Keratinocyte (primary cell): ENCODE measurements around the gene OR6J1.

Experiments used
- EZH2 ChIP-seq: IDR thresholded peaks from one replicate; pipeline ENCODE4 v1.6.1; 2012; ENCODE audit warnings: inconsistent platforms, mild to moderate bottlenecking, low read length, moderate library complexity
- TF ChIP-seq, protein P1 (sequence below), 3 experiments: IDR thresholded peaks in 1 of 3; conservative IDR thresholded peaks in 1 of 3; optimal IDR thresholded peaks in 1 of 3; 2 replicates in 2 of 3; 3 replicates in 1 of 3; pipeline versions ENCODE3 to v1.5.1; 2011; ENCODE audit warnings: low read length in 3 of 3, mild to moderate bottlenecking in 3 of 3, moderate library complexity in 2 of 3, control low read depth in 1 of 3, inconsistent platforms in 1 of 3; ENCODE audit not compliant: insufficient read depth in 2 of 3; ENCODE audit errors: extremely low read depth in 1 of 3

DNA sequence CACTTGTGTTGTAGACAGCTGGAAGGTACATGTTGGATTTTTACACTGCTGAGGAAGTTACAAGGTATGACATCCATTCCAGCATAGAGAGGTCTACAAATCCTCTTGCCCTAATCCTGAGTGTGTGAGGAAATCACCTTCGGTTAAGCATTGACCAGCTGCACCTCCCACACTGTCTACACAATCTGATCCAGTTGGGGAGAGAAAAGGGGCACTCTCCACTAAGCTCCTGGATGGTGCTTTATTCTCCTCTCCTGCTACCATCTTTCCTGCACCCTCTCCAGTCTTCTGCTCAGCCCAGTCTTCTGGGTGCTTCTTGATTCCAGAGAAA is at the start of gene OR6J1:
- TF ChIP-seq, protein P1, sequence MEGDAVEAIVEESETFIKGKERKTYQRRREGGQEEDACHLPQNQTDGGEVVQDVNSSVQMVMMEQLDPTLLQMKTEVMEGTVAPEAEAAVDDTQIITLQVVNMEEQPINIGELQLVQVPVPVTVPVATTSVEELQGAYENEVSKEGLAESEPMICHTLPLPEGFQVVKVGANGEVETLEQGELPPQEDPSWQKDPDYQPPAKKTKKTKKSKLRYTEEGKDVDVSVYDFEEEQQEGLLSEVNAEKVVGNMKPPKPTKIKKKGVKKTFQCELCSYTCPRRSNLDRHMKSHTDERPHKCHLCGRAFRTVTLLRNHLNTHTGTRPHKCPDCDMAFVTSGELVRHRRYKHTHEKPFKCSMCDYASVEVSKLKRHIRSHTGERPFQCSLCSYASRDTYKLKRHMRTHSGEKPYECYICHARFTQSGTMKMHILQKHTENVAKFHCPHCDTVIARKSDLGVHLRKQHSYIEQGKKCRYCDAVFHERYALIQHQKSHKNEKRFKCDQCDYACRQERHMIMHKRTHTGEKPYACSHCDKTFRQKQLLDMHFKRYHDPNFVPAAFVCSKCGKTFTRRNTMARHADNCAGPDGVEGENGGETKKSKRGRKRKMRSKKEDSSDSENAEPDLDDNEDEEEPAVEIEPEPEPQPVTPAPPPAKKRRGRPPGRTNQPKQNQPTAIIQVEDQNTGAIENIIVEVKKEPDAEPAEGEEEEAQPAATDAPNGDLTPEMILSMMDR (optimal IDR thresholded peaks at IDR 0.05 in 1 of 3, IDR thresholded peaks at IDR 0.05 in 1 of 3, conservative IDR thresholded peaks at IDR 0.05 in 1 of 3; ENCODE audit: extremely low read depth in 1 of 3, insufficient read depth in 2 of 3, low read length in 3 of 3), result no peak
- TF ChIP-seq EZH2, result no peak
